HG03280 (cell line): ENCODE data around the gene GNG13.
"Not testable (repeated sequence)": the region's sequence is repeated elsewhere in the genome, so short reads cannot be mapped to it uniquely, and the experiment has no call there.

Experiments
- ATAC-seq: cut with Tn5 transposase; IDR thresholded peaks from one replicate; pipeline ENCODE4 v1.9.1; 2021; ENCODE audit warnings: mild to moderate bottlenecking, moderate library complexity; ENCODE audit not compliant: unreplicated experiment

The GNG13 gene, protein sequence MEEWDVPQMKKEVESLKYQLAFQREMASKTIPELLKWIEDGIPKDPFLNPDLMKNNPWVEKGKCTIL

DNA sequence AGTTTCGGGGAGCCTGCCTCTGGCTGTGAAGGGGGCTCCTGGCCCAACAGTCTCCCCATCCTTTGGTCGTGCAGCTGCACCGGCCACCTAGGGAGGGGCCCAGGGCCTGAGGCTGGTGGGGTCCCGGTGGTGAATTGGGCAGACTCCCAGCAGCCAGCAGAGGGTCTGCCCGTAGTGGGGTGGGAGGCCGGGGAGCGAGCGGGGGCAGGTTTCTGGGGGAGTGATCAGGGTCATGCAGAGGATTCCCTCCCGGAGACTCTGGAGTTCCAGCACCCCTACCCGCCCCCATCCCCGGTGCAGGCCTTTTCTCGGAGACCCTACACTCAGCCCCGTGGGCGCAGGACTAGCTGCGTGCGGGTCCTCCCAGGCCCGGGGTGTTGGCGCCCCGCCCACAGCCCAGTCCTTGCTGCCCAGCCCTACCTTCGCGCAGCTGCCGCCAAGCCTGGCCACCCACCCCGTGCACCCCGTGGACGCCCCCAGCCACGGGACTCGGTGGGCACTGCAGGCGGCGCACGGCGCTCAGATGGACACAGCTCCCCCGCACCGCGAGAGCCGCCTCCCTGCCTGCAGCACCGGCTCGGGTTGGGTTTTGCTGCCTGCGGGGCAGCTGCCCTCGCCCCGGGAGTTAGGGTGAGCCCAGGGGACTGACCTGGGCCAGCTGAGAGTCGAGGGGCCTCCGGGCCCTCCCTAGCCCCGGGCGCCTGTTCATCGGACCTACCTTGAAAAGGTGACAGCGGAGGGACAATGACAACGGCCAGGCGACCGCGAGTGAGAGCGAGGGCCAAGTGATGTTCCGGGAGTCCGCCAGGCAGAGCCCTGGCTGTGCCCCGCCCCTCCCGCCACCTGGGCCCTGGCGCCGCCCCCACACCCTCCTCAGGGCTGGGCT, at the start of gene GNG13:
TSS of gene GNG13 (minus strand) at position 787 of the 886 bp plus-strand sequence. CDS start 1,657 bp downstream, outside the sequence.
- no peak for ATAC-seq

DNA sequence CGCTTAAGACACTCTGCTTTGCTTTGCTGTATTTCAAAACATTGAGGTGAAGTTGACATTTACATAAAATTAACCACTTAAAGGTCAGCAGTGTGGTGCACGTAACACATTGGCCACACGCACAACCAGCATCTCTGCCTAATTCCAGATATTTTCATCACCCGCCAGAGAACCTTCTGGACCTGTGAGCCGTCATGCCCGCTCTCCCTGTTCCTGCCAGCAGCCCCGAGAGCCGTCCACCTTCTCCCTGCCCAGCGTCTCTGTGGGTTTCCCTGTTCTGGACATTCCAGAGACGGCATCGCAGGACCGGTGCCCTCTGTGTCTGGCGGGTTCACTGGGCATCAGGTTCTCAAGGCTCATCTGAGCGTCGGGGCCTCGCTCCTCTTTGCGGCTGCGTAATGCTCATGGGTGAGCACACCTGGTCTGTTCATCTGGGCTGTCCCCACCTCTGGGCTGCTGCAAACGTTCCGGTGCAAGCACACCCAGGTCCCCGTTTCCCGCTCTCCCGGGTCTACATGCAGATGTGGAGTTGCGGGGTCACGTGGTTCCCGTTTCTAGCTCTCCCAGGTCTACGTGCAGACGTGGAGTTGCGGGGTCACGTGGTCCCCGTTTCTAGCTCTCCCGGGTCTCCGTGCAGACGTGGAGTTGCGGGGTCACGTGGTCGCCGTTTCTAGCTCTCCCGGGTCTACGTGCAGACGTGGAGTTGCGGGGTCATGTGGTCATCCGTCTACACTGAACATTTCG, 48.1 kb upstream of the GNG13 start:
- ATAC-seq: no peak

DNA sequence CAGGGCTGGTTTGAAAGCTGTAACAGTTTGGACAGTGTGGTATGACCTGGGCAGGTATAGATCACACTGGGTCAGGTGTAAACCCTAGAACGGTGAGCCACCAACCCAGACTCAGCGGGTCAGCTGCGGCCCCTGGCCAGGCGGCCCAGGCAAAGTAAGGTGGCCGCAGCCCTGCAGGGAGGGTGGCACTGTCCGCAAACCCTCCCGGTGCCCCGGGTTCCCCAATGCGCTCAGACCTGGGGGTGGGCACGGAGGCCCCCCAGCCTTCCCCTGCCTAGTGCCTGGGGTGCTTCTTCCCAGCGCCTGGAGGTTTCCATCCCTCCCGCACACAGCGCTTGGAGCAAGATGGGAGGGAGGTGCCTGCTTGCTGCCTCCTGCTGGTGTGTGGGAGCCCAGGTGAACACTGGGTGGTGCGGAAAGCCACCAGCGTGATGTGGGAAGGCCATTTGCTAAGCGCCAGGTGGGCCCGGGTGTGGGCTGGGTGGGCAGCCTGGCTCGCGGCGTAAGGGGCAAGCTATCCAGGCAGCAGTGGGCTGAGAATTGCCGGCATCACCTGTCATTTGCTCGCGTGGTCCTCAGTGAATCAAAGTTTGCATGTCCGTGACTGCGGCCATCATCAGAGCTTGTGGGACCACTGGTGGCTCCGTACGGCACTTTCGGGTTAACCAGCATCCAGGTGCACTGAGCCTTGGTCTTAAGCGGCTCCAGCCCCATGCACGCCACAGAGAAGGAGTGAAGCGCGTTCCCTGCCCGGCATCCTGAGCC, 47.3 kb upstream of the GNG13 start:
- ATAC-seq: no peak

DNA sequence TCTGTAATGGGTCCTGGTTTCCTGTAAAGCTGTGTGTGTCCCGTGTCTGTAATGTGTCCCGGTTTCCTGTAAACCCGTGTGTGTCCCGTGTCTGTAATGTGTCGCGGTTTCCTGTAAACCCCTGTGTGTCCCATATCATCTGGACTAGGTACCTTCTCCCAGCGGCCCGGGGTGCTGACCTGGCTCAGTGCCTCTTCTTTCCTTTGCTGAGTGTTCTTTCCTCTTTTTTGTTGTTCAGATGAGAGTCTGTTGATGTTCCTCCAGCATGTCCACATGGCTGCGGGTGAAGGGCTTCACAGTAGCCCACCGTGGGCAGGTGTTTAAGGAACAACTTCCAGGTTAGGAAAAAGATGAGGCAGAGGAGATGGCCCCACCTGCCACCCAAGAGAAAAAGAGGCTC, 46.6 kb upstream of the GNG13 start:
- ATAC-seq: no peak

DNA sequence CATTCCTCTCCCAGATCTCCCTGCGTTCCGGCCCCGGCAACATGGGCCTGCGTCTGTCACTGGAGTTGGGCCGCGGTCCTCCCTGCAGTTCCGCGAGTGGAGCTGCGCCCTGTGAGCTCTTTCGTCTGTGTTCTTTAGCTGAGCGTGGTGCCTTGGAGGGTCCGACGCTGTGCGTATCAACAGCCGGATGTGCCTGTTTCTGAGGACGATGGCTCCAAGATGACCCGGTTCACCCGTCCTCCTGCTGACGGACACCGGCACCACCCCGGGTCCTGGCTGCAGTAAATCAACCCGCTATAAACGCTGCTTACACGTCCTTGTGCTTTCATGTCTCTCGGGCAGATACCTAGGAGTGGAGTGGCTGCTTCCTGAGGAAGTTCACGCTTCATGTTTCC, 44.8 kb upstream of the GNG13 start:
- no peak for ATAC-seq

DNA sequence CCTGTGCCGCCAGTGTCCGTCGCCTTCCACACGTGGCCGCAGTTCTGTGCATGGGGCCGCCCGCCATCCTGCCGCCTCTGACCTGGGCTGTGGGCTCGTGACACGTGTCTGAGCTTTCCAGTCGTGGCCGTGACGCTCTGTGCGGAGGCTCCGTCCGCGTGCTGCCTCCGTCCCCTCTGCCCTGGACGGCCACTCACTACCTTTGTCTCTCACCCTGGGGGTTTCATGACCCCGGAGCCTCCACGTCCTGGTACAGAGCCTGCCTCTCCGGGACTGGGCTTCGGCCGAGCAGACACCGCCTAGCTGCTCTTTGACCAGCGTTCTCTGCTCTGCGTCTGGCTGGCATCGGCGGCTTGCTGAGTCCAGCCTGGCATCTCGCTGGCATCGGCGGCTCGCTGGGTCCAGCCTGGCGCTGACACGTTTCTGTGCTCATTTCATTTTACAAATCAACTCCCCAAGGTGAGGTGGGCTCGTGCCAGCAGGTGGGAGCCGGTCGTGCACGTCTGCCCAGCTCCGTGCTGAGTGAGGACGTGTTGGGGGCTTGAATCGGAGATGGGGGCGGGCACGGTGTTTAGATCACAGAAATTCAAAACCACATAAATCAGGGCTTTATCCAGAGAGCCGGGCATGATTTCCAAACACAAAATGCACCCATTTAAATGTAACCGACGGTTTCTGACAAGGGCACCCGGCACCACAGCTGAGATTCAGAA, 44.3 kb upstream of the GNG13 start:
- ATAC-seq: no peak

DNA sequence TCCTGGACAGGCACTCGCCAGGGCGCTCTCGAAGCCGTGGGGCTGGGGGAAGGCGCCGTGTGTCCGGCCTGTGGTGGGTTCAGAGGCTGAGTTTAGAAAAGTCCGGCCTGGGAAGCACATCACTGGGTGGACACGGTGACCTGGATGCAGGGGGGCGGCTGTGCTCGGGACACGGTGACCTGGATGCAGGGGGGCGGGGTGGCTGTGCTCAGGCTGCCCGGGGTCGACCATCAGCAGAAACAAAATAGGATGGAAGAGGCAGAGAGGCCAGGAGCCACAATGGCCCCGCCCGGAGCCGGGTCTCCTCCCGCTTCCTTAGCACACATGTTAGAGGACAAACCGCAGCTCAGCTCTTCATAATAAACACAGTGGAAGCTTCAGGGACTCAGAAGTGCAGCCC, 43.2 kb upstream of the GNG13 start:
- no peak for ATAC-seq

DNA sequence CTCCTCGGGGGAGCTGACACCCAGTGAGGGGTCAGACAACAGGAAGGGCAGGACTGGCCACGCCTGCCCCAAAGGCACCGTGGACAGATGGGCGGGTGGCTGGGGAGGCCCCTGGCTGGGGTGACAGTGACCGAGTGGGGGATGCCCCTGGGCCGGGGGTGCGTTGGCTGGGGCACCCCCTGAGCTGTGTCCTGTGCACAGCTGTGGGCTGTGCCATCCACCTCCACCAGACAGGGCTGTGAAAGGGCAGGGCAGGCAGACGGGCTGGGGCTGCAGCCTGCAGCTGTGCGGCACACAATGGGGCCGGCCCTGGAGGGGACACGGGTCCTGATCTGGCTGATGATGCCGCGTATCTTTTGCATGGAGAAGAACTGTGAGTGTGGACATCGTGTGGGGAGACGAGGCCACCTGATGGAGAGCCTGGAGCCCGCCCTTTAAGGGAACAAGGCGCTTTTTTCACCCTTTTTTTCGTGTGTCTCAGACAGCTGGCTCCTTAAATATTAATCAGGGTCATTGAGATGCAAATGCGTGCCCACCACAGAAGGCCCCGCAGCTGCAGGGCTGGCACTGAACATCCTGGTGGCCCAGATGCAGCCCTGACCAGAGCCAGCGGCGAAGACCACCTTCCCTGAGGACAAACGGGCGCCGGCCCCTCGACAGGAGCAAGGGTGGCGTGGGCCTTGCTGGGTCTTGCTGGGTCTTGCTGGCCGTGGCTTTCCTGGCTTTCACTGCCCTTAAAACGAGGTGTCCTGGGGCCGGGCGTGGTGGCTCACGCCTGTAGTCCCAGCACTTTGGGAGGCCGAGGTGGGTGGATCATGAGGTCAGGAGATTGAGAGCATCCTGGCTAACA, 42.4 kb upstream of the GNG13 start:
- no peak for ATAC-seq

DNA sequence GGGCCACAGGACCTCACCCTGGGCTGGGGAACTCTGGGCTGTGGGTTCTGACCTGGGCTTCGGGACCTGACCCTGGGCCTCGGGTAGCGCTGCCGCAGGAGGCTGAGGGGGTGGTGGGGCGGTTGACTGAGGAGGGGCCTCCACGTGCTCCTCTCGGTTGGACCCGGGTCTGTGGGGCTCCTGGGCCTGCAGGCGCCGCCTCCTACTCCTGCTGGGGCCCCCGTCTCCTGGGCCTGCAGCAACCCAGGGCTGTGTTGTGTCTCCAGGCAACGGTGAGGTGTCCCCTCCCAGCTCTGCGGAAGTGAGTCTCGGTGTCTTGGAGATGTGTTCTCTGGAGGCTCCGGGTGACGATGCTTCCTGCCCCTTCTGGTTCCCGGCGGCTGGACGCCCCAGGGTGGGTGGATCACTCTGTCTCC, 41.5 kb upstream of the GNG13 start:
- ATAC-seq: no peak

DNA sequence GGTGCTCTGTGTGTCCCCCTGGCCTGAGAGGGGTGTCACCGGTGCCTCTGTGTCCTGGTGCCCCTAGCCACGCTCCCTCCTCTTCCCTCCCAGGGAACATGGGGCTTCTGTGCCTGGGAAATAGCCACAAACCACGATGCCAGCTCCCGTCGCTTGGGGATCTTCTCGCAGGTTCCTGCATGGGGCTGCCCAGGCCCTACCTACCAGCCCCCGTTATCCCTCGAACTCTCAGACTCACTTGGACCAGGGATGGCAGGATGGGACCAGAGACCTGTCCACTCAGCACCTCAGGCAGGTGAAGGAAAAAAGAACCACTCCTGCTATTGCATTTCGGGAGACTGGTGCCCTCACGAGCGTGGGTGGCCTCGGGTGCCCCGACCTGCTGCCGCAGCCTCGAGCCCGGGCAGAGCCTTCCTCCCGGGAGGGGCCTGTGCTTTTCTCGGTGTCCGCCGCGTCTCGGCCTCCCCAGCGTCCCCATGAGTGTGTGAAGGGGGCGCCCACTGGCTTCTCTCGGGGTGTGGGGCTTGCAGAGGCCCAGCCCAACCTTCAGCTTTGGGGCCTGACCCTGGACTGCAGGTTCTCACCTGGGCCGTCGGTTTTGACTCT, 41.0 kb upstream of the GNG13 start:
- ATAC-seq: no peak

DNA sequence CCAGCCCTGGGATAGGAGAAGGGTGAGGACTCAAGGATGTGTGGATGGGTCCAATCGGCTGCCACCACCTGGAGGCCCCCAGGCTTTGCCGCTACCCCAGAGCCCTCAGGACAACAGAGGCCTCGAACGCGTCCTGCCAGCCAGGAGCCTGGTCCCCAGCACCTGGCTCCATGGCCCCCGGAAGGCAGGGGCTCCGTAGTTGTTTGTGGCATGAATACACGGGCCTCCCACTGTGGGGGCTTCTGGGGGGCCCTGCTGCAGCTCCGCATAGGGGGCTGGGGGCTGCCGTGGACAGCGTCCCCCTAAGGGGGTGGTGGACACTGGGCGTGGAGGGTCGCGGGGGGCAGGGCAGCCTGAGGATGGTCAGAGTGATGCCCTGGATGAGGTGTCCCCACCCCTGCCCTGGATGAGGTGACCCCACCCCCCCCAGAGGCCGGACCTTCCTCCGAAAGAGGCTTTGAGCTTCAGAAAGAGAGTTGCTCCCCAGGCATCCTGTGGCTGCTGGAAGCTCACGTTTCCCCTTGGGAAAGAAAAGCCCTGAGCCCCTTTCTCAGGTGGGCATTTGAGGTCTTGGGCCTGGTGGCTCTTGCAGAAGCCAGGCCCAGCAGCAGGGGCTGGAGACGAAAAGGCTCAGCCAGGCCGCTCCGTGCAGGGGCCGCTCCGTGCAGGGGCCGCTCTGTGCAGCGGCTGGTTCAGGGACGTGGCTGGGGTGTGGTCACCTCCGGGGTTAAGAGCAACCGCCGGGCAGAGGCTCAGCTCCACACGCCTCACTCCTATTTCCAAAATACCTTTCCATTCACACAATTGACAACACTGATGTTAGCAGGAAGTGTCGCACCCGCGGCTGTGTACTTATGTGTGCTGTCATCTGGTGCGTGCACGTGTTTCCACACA, 40.3 kb upstream of the GNG13 start:
- ATAC-seq: no peak

DNA sequence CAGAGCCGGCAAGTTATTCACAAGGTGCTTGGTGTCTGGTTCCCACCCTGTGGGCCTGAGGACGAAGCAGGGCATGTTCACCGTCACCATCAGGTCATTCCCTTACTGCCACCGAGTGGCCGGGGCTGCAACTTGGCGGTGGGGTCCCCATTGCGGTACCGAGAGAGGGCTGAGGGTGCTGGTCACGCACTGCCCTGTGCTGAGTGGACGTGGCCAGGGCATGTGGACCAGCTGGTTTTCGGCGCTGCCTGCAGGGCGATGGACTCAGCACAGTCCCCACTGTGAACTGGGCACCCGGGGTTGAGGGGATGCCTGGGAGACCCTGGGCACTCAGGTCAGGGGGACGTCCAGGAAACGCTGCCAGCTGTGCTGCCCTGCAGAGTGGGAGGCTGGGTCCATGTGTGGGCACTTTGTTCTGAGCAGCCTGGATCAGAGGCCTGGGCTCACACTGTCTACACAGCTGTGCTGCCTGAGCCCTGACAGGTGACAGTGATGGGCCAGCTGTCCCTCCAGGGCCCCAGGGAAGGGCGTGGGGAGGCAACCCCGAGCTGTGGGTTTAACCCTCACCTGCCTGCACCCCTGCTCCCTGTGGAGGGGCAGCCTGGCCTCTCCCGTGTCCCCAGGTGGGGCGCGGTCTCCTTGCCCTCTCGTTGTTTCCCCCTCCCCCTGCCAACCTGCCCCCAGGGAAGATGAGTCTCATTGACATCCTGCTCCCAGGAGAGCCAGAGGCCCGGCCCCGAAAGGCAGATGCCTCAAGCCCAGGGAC, 39.3 kb upstream of the GNG13 start:
- ATAC-seq: no peak

DNA sequence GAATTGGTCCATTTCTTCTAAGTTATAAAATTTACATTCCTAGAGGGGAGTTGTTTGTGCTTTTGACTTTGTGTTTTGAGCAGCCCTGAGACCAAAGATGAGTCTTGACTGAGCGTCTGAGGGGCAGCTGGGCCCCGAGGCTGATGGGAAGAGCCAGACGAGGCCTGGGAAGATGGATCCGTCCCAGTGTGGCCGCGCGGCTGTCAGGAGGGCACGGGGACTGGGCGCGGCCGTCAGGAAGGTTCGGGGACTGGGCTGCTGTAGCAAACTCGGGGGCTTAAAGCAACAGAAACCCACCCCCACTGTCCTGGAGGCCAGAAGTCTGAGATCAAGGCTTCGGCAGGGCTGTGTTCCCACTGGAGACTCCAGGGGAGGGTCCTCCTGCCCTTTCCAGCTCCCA, 38.2 kb upstream of the GNG13 start:
- ATAC-seq: no peak

DNA sequence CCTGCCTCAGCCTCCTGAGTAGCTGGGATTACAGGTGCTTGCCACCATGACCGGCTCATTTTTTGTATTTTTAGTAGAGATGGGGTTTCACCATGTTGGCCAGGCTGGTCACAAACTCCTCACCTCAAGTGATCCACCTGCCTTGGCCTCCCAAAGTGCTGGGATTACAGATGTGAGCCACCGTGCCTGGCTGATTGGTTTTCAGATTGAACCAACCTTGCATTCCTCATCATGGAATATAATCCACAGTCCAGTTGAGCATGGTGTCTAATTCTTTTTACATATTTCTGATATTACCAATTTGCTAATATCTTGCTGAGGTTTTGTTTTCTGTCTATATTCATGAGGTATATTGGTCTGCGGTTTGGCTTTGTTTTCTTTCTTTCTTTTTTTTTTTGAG, 36.3 kb upstream of the GNG13 start:
- not testable (repeated sequence) for ATAC-seq

DNA sequence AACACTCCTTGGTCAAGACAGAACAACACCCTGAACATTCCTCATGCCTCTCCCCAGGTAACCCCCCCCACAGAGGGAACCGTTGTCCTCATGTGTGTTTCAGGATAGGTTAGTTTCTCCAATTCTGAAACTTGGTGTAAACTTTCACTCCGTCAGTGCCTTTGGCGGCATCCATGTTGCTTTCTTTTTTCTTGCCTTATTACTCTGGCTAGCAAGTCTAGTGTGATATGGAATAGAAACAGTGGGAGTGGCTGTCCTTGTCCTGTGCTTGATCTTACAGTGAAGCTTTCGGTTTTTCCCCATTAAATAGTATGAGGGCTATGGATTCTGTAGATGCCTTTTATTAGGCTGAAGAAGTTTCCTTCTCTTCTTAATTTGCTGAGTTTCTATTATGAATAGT, 35.7 kb upstream of the GNG13 start:
- ATAC-seq: no peak

DNA sequence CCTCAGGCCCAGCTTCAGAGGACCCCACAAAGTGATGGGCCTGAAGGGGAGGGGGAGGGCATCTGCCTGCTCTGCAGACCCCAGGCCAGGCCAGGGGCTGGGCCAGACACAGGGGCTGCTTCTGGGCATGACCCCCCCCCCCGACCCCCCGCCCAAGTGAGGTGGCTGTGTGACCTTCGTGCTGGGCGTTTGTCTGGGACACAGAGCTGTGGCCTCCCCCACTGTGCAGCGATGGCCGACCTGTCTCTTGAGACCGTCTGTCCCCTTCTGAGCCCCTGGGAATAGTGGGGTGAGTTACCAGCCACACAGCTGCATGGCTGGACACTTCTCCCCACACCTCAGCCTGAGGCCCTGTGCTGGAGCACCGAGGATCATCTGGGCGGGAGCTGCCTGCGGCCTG, 34.8 kb upstream of the GNG13 start:
- ATAC-seq: no peak

DNA sequence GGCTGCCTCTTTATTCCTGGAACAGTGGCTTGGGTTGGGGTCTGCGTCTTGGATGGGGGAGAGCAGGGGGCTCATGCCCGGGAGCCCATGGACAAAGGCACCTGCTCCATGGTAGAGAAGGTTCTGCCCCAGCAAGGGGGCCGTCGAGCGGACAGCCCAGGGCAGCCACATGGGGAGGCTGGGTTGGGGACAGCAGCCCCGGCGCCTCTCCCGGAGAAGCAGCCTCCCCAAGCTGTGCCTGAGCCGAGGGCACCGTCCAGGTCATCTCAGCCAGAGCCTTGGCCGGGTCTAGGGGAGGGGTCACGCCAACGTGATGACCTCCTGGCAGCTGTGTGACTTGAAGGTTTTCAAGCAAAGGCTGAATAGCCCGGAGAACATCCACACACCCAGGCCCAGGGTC, 32.9 kb upstream of the GNG13 start:
- ATAC-seq: no peak
